Central memory CD8-positive, alpha-beta T cell (primary cell): Measurements from ENCODE around the gene POLR2E.

Experiments
- ATAC-seq: fragments of 150-1000 bp; cut with Tn5 transposase; replicated peaks from 2 replicates; pipeline ENCODE4 v1.10.0; 2022; ENCODE audit warnings: mild to moderate bottlenecking, moderate FRiP score, moderate number of reproducible peaks; ENCODE audit not compliant: poor library complexity, severe bottlenecking; ENCODE audit errors: extremely low read depth
- DNase-seq, 2 donors: peaks; one replicate each; pipeline ENCODE4 v3.0.0; 2021; ENCODE audit warnings: low spot score in 2 of 2
- H3K27ac Mint-ChIP-seq: one replicate; pipeline ENCODE4 v1.8.0; 2022; ENCODE audit warnings: low read depth, mild to moderate bottlenecking, moderate library complexity, mixed read lengths
- H3K27me3 Mint-ChIP-seq: one replicate; pipeline ENCODE4 v1.8.0; 2022; ENCODE audit warnings: mixed read lengths
- H3K36me3 Mint-ChIP-seq: one replicate; pipeline ENCODE4 v1.8.0; 2022; ENCODE audit warnings: mild to moderate bottlenecking, moderate library complexity, mixed read lengths; ENCODE audit not compliant: insufficient read depth
- H3K4me1 Mint-ChIP-seq: one replicate; pipeline ENCODE4 v1.8.0; 2022; ENCODE audit warnings: mixed read lengths
- H3K4me3 Mint-ChIP-seq: one replicate; pipeline ENCODE4 v1.8.0; 2022; ENCODE audit warnings: mild to moderate bottlenecking, moderate library complexity, mixed read lengths
- H3K9me3 Mint-ChIP-seq: one replicate; pipeline ENCODE4 v1.8.0; 2022; ENCODE audit warnings: mixed read lengths

The POLR2E gene

GRCh38 chr19:1091544-1092175 is 3.5 kb downstream of the POLR2E start:
- no peak for DNase-seq
- ATAC-seq, result no peak
- H3K36me3 Mint-ChIP-seq, result peaks cover 64% of the 10 kb centered on the region
- peaks cover 43% of the 10 kb centered on the region for H3K4me1 Mint-ChIP-seq
- H3K27me3 Mint-ChIP-seq, result no peaks in the 10 kb centered on the region
- H3K4me3 Mint-ChIP-seq, result no peak overlapping the region
- no peak overlapping the region for H3K27ac Mint-ChIP-seq
- H3K9me3 Mint-ChIP-seq, result no peaks in the 10 kb centered on the region

- ATAC-seq (no peak), DNase-seq (no peak)
- Mint-ChIP-seq H3K4me3 (peak overlapping the region; percentile 18), H3K36me3 (peaks cover 69% of the 10 kb centered on the region), H3K4me1 (peaks cover 41% of the 10 kb centered on the region), H3K27ac (no peak overlapping the region), H3K27me3 (no peaks in the 10 kb centered on the region), H3K9me3 (no peaks in the 10 kb centered on the region)
These were observed 4.2 kb downstream of the POLR2E start for GRCh38 chr19:1090731-1091543.

GRCh38 chr19:1089891-1090290 is 5.3 kb downstream of the POLR2E start:
- peak; percentile 58 for ATAC-seq
- H3K27me3 Mint-ChIP-seq, result no peaks in the 10 kb centered on the region
- H3K9me3 Mint-ChIP-seq, result no peaks in the 10 kb centered on the region
- peak overlapping the region; percentile 67 for H3K4me3 Mint-ChIP-seq
- H3K36me3 Mint-ChIP-seq, result peaks cover 76% of the 10 kb centered on the region
- H3K27ac Mint-ChIP-seq, result no peak overlapping the region
- peaks cover 40% of the 10 kb centered on the region for H3K4me1 Mint-ChIP-seq
- peak in 1 of 2 donors; percentile 59 for DNase-seq

DNA sequence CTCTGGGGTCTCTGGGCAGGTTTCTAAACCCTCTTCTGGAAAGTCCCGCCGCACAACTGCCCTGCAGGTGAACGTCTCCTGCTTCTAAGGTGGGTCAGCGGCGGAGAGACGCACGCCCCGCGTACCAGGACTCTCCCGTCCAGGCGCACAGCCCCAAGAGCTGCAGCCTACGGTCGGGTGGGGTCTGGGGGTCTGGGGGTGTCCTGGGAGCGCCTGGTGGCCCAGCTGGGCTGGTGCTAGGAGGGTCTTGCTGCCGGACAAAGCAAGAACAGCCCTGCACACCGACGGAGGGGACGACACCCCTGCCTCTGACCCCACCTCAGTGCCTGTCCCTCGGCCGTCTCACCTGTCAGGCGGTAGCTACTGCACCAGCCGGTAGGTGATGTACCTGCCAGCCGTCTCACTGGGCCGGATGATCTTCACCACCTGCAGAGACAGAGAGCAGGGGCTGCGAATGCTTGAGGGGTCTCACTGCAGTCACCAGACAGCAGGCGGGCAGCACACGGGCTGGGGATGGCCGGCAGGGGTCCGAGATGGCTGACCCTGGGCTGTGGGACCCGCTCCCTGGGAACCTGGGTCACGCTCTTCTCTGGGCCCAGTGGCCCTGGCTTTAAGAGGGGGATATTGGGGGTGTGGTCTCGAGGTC is 5.9 kb downstream of the POLR2E start:
- Mint-ChIP-seq H3K27ac (peak overlapping the region; percentile 95), H3K27me3 (no peaks in the 10 kb centered on the region), H3K4me3 (peak overlapping the region; percentile 67), H3K9me3 (no peaks in the 10 kb centered on the region), H3K4me1 (peaks cover 36% of the 10 kb centered on the region), H3K36me3 (peaks cover 78% of the 10 kb centered on the region)
- no peak for DNase-seq
- ATAC-seq, result no peak

DNA sequence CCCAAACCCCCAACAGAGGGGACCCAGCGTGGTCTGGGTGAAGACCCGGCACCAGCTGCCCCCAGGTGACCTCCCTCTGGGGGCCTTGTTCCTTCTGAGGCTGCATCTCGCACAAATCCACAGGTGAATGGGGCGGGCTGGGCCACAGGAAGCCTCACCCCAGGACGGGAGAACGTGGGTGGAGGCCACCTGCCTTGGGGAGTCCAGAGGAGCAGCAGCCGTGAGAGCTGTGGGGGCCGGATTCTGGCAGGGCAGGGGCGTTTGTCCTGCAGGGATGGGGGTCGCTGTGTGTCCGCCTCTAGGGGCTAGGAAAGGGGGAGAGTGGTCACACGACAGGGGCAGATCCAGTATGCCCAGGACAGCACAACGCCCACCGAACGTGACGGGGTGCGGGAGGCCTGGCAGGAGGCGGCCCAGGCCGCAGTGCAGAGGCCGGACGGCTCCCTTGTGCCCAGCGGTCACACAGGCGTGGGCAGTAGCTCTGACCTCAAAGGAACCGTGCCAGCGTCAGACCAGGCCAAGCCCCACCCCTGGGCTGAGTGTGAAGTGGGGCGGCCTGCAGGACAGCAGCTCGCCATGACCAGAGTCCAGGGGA is 6.7 kb downstream of the POLR2E start:
- Mint-ChIP-seq H3K27ac (peak overlapping the region; percentile 95), H3K27me3 (no peaks in the 10 kb centered on the region), H3K36me3 (peaks cover 83% of the 10 kb centered on the region), H3K4me3 (peak overlapping the region; percentile 67), H3K9me3 (no peaks in the 10 kb centered on the region), H3K4me1 (peaks cover 33% of the 10 kb centered on the region)
- ATAC-seq, result no peak
- no peak for DNase-seq

DNA sequence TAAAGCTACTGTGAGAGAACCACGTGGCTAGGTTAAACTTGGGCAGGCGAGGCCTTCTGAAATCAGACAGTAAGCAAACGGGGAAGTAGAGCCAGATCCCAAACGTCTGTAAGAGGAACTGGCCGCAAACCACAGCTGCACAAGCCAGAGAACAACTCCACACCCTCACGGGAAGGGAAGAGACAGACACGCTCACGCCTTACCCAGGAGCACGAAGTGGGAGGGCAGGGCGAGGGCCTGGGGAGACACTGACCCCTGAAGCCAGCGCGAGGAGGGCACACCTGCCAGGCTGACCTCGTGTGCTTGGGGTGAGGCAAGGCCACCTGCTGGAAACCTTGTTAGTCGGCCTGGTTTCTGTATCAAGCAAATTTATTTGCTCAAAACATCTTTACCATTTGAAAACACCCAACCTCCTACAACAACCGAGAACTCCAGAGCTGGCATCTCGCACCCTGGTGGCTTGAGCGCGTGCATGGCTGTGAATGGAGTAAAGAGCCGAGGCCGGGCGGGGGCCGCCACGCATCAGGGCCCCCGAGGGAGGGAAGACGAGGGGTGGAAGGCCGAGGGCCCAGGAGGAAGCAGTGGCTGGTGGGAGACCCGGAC is 7.3 kb downstream of the POLR2E start:
- no peaks in the 10 kb centered on the region for H3K9me3 Mint-ChIP-seq
- no peaks in the 10 kb centered on the region for H3K27me3 Mint-ChIP-seq
- DNase-seq (no peak), ATAC-seq (peak; percentile 31)
- peaks cover 87% of the 10 kb centered on the region for H3K36me3 Mint-ChIP-seq
- H3K27ac Mint-ChIP-seq, result peak overlapping the region; percentile 95
- peaks cover 31% of the 10 kb centered on the region for H3K4me1 Mint-ChIP-seq
- H3K4me3 Mint-ChIP-seq, result peak overlapping the region; percentile 67

GRCh38 chr19:1086613-1087012 is 8.6 kb downstream of the POLR2E start:
- no peaks in the 10 kb centered on the region for H3K27me3 Mint-ChIP-seq
- H3K4me3 Mint-ChIP-seq, result peak overlapping the region; percentile 16
- H3K4me1 Mint-ChIP-seq, result peaks cover 31% of the 10 kb centered on the region
- H3K27ac Mint-ChIP-seq, result peak overlapping the region; percentile 55
- DNase-seq (no peak), ATAC-seq (no peak)
- H3K36me3 Mint-ChIP-seq, result peaks cover 88% of the 10 kb centered on the region
- H3K9me3 Mint-ChIP-seq, result no peaks in the 10 kb centered on the region

GRCh38 chr19:1085676-1086442 is 9.3 kb downstream of the POLR2E start:
- Mint-ChIP-seq H3K36me3 (peaks cover 90% of the 10 kb centered on the region), H3K27ac (peak overlapping the region; percentile 92), H3K4me1 (peaks cover 37% of the 10 kb centered on the region), H3K9me3 (no peaks in the 10 kb centered on the region), H3K4me3 (peak overlapping the region; percentile 65), H3K27me3 (no peaks in the 10 kb centered on the region)
- ATAC-seq (no peak), DNase-seq (no peak)

DNA sequence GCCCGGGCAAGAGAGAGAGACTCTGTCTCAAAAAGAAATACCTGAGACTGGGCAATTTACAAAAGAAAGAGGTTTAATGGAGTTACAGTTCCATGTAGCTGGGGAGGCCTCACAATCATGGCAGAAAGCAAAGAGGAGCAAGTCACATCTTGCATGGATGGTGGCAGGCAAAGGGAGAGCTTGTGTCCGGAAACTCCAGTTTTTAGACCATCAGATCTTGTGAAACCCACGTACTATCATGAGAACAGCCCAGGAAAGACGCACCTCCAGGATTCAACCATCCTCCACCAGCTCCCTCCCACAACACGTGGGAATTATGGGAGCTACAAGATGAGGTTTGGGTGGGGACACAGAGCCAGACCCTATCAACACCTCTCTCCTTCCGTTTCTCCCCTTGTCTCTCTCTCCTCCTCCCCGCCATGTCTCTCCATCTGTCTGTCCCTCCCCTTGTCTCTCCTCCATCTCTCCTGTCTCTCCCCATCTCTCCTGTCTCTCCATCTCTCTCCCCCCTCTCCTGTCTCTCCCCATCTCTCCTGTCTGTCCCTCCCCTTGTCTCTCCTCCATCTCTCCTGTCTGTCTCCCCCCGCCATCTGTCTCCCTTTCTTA is 10.0 kb downstream of the POLR2E start:
- H3K27me3 Mint-ChIP-seq, result no peaks in the 10 kb centered on the region
- peak overlapping the region; percentile 65 for H3K4me3 Mint-ChIP-seq
- DNase-seq (no peak), ATAC-seq (no peak)
- no peaks in the 10 kb centered on the region for H3K9me3 Mint-ChIP-seq
- H3K4me1 Mint-ChIP-seq, result peaks cover 39% of the 10 kb centered on the region
- peak overlapping the region; percentile 92 for H3K27ac Mint-ChIP-seq
- H3K36me3 Mint-ChIP-seq, result peaks cover 92% of the 10 kb centered on the region

- ATAC-seq (no peak), DNase-seq (no peak)
- peaks cover 39% of the 10 kb centered on the region for H3K4me1 Mint-ChIP-seq
- H3K27ac Mint-ChIP-seq, result peak overlapping the region; percentile 92
- H3K36me3 Mint-ChIP-seq, result peaks cover 93% of the 10 kb centered on the region
- no peaks in the 10 kb centered on the region for H3K9me3 Mint-ChIP-seq
- no peaks in the 10 kb centered on the region for H3K27me3 Mint-ChIP-seq
- peak overlapping the region; percentile 65 for H3K4me3 Mint-ChIP-seq
These were observed 10.9 kb downstream of the POLR2E start for GRCh38 chr19:1084024-1084868.
